ENCODE results near the gene ZNF774. TPM values are rescaled to one million over a fixed set of nuclear protein-coding genes. Genes with fewer than 3 reads are reported as not detected.

ZNF774 gene
- total RNA-seq, 1 donor from 2014 or later = 8.3 TPM

- no peak overlapping the region for H3K4me3 ChIP-seq
- H3K9me3 ChIP-seq = no peaks in the 10 kb centered on the region
- TF ChIP-seq CTCF (IDR thresholded peaks at IDR 0.05) = no peak
- TF ChIP-seq POLR2A (IDR thresholded peaks at IDR 0.05) = no peak
- TF ChIP-seq POLR2AphosphoS5 (IDR thresholded peaks at IDR 0.05; ENCODE audit: insufficient read depth in 1 of 2, low read depth in 1 of 2) = no peak
- no peaks in the 10 kb centered on the region for H3K36me3 ChIP-seq
- no peaks in the 10 kb centered on the region for H3K4me1 ChIP-seq
- no peak for DNase-seq (ENCODE audit: extremely low spot score in 2 of 2)
- intact Hi-C loops (cut with DNase I) = no loop called here
- H3K27me3 ChIP-seq = no peaks in the 10 kb centered on the region
- H3K27ac ChIP-seq = no peak overlapping the region
Observed at GRCh38 chr15:90334304-90334731, 17.8 kb upstream of the ZNF774 start.

GRCh38 chr15:90336705-90337141 is 15.4 kb upstream of the ZNF774 start:
- H3K27ac ChIP-seq = no peak overlapping the region
- no peak for DNase-seq (ENCODE audit: extremely low spot score in 2 of 2)
- no peak overlapping the region for H3K4me3 ChIP-seq
- H3K4me1 ChIP-seq = no peaks in the 10 kb centered on the region
- H3K9me3 ChIP-seq = no peaks in the 10 kb centered on the region
- no peaks in the 10 kb centered on the region for H3K27me3 ChIP-seq
- intact Hi-C loops (cut with DNase I) = no loop called here
- H3K36me3 ChIP-seq = no peaks in the 10 kb centered on the region
- no peak for TF ChIP-seq CTCF (IDR thresholded peaks at IDR 0.05)
- TF ChIP-seq POLR2AphosphoS5 (IDR thresholded peaks at IDR 0.05; ENCODE audit: insufficient read depth in 1 of 2, low read depth in 1 of 2) = no peak
- TF ChIP-seq POLR2A (IDR thresholded peaks at IDR 0.05) = no peak

- TF ChIP-seq CTCF (IDR thresholded peaks at IDR 0.05) (no peak), POLR2AphosphoS5 (IDR thresholded peaks at IDR 0.05; ENCODE audit: insufficient read depth in 1 of 2, low read depth in 1 of 2) (no peak), POLR2A (IDR thresholded peaks at IDR 0.05) (no peak)
- no peak for DNase-seq (ENCODE audit: extremely low spot score in 2 of 2)
- Histone ChIP-seq H3K36me3 (no peaks in the 10 kb centered on the region), H3K4me3 (no peak overlapping the region), H3K27me3 (no peaks in the 10 kb centered on the region), H3K4me1 (no peaks in the 10 kb centered on the region), H3K27ac (no peak overlapping the region), H3K9me3 (no peaks in the 10 kb centered on the region)
- intact Hi-C loops (cut with DNase I) = no loop called here
Observed at GRCh38 chr15:90337256-90337655, 14.8 kb upstream of the ZNF774 start.

GRCh38 chr15:90338532-90338931 is 13.6 kb upstream of the ZNF774 start:
- H3K4me3 ChIP-seq = no peak overlapping the region
- H3K4me1 ChIP-seq = no peaks in the 10 kb centered on the region
- TF ChIP-seq CTCF (IDR thresholded peaks at IDR 0.05) (no peak), POLR2AphosphoS5 (IDR thresholded peaks at IDR 0.05; ENCODE audit: insufficient read depth in 1 of 2, low read depth in 1 of 2) (no peak), POLR2A (IDR thresholded peaks at IDR 0.05) (no peak)
- no peaks in the 10 kb centered on the region for H3K27me3 ChIP-seq
- intact Hi-C loops (cut with DNase I) = no loop called here
- H3K27ac ChIP-seq = no peak overlapping the region
- H3K36me3 ChIP-seq = no peaks in the 10 kb centered on the region
- no peaks in the 10 kb centered on the region for H3K9me3 ChIP-seq
- no peak for DNase-seq (ENCODE audit: extremely low spot score in 2 of 2)

- Histone ChIP-seq H3K9me3 (no peaks in the 10 kb centered on the region), H3K27ac (no peak overlapping the region), H3K36me3 (no peaks in the 10 kb centered on the region), H3K4me3 (no peak overlapping the region), H3K4me1 (no peaks in the 10 kb centered on the region), H3K27me3 (no peaks in the 10 kb centered on the region)
- intact Hi-C loops (cut with DNase I) = no loop called here
- DNase-seq (ENCODE audit: extremely low spot score in 2 of 2) = no peak
- TF ChIP-seq CTCF (IDR thresholded peaks at IDR 0.05) = no peak
- no peak for TF ChIP-seq POLR2A (IDR thresholded peaks at IDR 0.05)
- no peak for TF ChIP-seq POLR2AphosphoS5 (IDR thresholded peaks at IDR 0.05; ENCODE audit: insufficient read depth in 1 of 2, low read depth in 1 of 2)
Observed at GRCh38 chr15:90340345-90340744, 11.7 kb upstream of the ZNF774 start.
